ENCODE results near the gene ASIC2.

DNA sequence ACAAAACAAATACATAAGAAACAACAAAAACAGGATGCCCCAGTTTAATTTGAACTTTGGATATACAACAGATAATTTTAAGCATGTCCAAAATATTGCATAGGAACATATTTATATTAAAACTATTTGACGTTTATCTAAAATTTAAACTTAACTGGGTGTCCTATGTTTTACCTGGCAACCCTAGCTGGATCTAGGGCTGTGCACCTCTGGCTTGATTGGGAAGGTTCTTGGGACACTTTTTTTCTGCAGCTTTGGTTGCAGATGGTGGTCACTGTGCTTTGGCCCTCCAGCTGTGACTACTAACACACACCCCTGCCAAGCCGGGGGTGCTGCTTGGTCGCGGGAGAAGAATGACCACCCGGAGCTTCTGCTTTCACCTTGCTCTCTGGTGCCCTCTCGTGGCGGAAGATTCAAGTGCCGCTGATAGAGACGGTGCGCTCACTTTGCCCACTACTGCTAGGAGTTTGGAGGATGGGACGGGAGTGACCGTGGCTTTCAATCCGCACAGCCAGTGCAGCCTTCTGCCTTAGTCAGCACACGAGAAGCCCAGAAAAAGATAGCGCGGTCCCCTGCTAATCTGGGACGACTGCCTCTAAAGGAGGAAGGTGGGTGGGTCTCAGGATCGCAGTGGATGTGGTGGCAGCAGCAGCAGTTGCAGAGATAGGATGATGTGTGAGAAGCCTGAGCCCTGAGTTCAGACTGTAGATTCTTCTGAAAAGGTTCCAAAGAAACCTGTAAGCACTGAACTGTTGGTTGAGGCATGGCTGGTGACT is 294.8 kb downstream of the ASIC2 start:
- no peak for TF ChIP-seq GATA2 (IDR thresholded peaks at IDR 0.05; ENCODE audit: low read depth, low read length)
- no peak for TF ChIP-seq GATA3 (IDR thresholded peaks at IDR 0.05; ENCODE audit: low read depth, low read length)

Measured in SH-SY5Y (cell line).